Measurements from ENCODE around the gene IREB2.

DNA sequence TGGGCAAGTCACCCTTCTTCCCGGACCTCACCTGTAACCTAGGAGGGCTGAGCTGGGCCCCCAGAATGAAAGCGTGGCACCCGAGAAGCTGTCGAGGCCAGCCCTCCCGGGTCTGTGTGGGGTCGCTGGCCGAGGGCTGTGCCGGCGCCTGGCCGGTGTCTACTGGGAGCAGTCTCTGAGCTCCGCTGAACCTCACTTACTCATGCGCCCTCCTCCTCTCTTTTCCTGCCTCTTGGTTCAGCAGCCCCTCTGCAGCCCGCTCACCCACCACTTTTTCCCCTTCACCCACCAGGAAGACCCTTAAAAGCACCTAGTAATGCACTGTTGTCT lies 69.8 kb downstream of the IREB2 start:
- no peak for TF ChIP-seq YY1 (IDR thresholded peaks at IDR 0.05; ENCODE audit: insufficient read depth, insufficient read length)
- TF ChIP-seq ZNF274 (IDR thresholded peaks at IDR 0.05; ENCODE audit: low read depth, low read length), result no peak

All from NT2/D1 (cell line).